GM23338 (cell line): Measurements from ENCODE around the gene UPK1B. TPM values are rescaled to one million over a fixed set of nuclear protein-coding genes. Genes with fewer than 3 reads are reported as not detected.
"Not testable (repeated sequence)": the region's sequence is repeated elsewhere in the genome, so short reads cannot be mapped to it uniquely, and the experiment has no call there.

Experiments
- ATAC-seq: fragments of 200-7000 bp; cut with Tn5 transposase; 3 replicates; pipeline ENCODE4 v1.9.1; 2020
- DNase-seq: peaks from one replicate; pipeline ENCODE4 v3.0.0-alpha.2; 2015; ENCODE audit warnings: low spot score
- H2AFZ ChIP-seq: fragments of 200-600 bp; sonication (generic); 2 replicates; pipeline ENCODE4 v1.8.0; 2016; ENCODE audit warnings: antibody characterized with exemption, mild to moderate bottlenecking, moderate library complexity
- H3F3A ChIP-seq: fragments of 200-600 bp; sonication (generic); replicated peaks from 2 replicates; pipeline ENCODE4 v1.8.0; 2017; ENCODE audit warnings: antibody characterized with exemption, mixed run types, low read depth
- H3K27ac ChIP-seq: fragments of 200-600 bp; sonication (generic); 2 replicates; pipeline ENCODE4 v1.6.1; 2016; ENCODE audit warnings: low read depth
- H3K27me3 ChIP-seq: fragments of 200-600 bp; sonication (generic); 2 replicates; pipeline ENCODE4 v1.8.0; 2016; ENCODE audit warnings: mild to moderate bottlenecking, mixed run types, moderate library complexity; ENCODE audit not compliant: insufficient read depth
- H3K36me3 ChIP-seq: fragments of 200-600 bp; sonication (generic); 2 replicates; pipeline ENCODE4 v1.8.0; 2016; ENCODE audit warnings: mild to moderate bottlenecking; ENCODE audit not compliant: insufficient read depth
- H3K4me1 ChIP-seq: fragments of 200-600 bp; sonication (generic); 2 replicates; pipeline ENCODE4 v1.8.0; 2016; ENCODE audit warnings: mild to moderate bottlenecking, moderate library complexity; ENCODE audit not compliant: insufficient read depth
- H3K4me2 ChIP-seq: fragments of 200-600 bp; sonication (generic); 2 replicates; pipeline ENCODE4 v1.7.1; 2017; ENCODE audit warnings: mixed run types
- H3K4me3 ChIP-seq: fragments of 200-600 bp; sonication (generic); 2 replicates; pipeline ENCODE4 v1.6.1; 2016; ENCODE audit warnings: mixed run types
- H3K79me2 ChIP-seq: fragments of 200-600 bp; sonication (generic); replicated peaks from 2 replicates; pipeline ENCODE4 v1.8.0; 2017; ENCODE audit warnings: mild to moderate bottlenecking; ENCODE audit not compliant: insufficient read depth
- H3K9me2 ChIP-seq: fragments of 200-600 bp; sonication (generic); 2 replicates; pipeline ENCODE4 v1.8.0; 2017; ENCODE audit not compliant: insufficient read depth
- H4K20me1 ChIP-seq: fragments of 200-600 bp; sonication (generic); replicated peaks from 2 replicates; pipeline ENCODE4 v1.8.0; 2017; ENCODE audit warnings: mild to moderate bottlenecking; ENCODE audit not compliant: insufficient read depth
- H3K27ac Mint-ChIP-seq: 2 replicates; pipeline ENCODE4 v1.8.0; 2020; ENCODE audit warnings: inconsistent platforms, mild to moderate bottlenecking, moderate library complexity, mixed read lengths
- H3K27me3 Mint-ChIP-seq: 3 replicates; pipeline ENCODE4 v1.8.0; 2022; ENCODE audit warnings: low read depth, mild to moderate bottlenecking, moderate library complexity, mixed read lengths, inconsistent platforms; ENCODE audit not compliant: insufficient read depth, poor library complexity
- H3K36me3 Mint-ChIP-seq: 3 replicates; pipeline ENCODE4 v1.8.0; 2021; ENCODE audit warnings: low read depth, mild to moderate bottlenecking, inconsistent platforms, moderate library complexity, mixed read lengths
- H3K4me1 Mint-ChIP-seq: 3 replicates; pipeline ENCODE4 v1.8.0; 2020; ENCODE audit warnings: mild to moderate bottlenecking, inconsistent platforms, mixed read lengths
- H3K4me3 Mint-ChIP-seq: 3 replicates; pipeline ENCODE4 v1.8.0; 2021; ENCODE audit warnings: moderate library complexity, mild to moderate bottlenecking, inconsistent platforms, mixed read lengths
- H3K9me3 Mint-ChIP-seq: 3 replicates; pipeline ENCODE4 v1.8.0; 2020; ENCODE audit warnings: moderate library complexity, mild to moderate bottlenecking, inconsistent platforms, mixed read lengths
- EZH2 ChIP-seq: fragments of 200-600 bp; sonication (generic); IDR thresholded peaks from one replicate; pipeline ENCODE4 v1.8.0; 2017; ENCODE audit warnings: antibody characterized with exemption, mild to moderate bottlenecking, low read depth; ENCODE audit not compliant: unreplicated experiment
- NANOG ChIP-seq: IDR thresholded peaks from 2 replicates; pipeline ENCODE4 v1.6.1; 2016; ENCODE audit warnings: antibody characterized with exemption, borderline replicate concordance
- STAT1 ChIP-seq: IDR thresholded peaks from one replicate; pipeline ENCODE4 v1.6.1; 2016; ENCODE audit warnings: antibody characterized with exemption; ENCODE audit not compliant: unreplicated experiment
- ZNF114 ChIP-seq: fragments of 250-450 bp; sonication (Bioruptor Pico); IDR thresholded peaks from 2 replicates; pipeline ENCODE4 v1.5.0; 2020; ENCODE audit warnings: mild to moderate bottlenecking, moderate library complexity
- polyA plus RNA-seq: library from polyadenylated mRNA; unstranded; fragments of >200 nt; fragmentation: Nextera tagmentation; extraction: Ambion mirVana; gene quantifications from 2 replicates; pipeline ENCODE4 v1.2.1, GENCODE V29; 2016
- total RNA-seq: library from RNA; depleted of rRNA; stranded (reverse); fragments of >200 nt; shearing (Covaris generic); gene quantifications from 2 replicates; pipeline ENCODE4 v1.2.3, GENCODE V29; 2014

Gene UPK1B
- total and polyA plus RNA-seq, 2 experiments from 2014 or later = 0.39 to 0.66 TPM

GRCh38 chr3:119125742-119126504 lies 47.5 kb upstream of the UPK1B start:
- DNase-seq (peak; percentile 8), ATAC-seq (peak; percentile 26)
- Histone ChIP-seq H2AFZ (peak overlapping the region; percentile 56; the same call in 1 of the 2 replicates), H3F3A (no peaks in the 10 kb centered on the region), H3K27ac (no peak overlapping the region), H3K9me2 (peaks cover 13% of the 10 kb centered on the region), H4K20me1 (no peaks in the 10 kb centered on the region), H3K4me3 (no peak overlapping the region), H3K27me3 (no peaks in the 10 kb centered on the region), H3K4me1 (peaks cover 9% of the 10 kb centered on the region; the same call in 1 of the 2 replicates), H3K4me2 (no peak overlapping the region), H3K36me3 (no peaks in the 10 kb centered on the region), H3K79me2 (no peaks in the 10 kb centered on the region)
- peaks cover 5% of the 10 kb centered on the region; the same call in 2 of the 3 replicates for H3K4me1 Mint-ChIP-seq
- TF ChIP-seq STAT1 = no peak
- TF ChIP-seq NANOG = no peak
- TF ChIP-seq ZNF114 (CRISPR knock-in tag) = no peak
- TF ChIP-seq EZH2 = no peak
- H3K9me3 Mint-ChIP-seq = peaks cover 10% of the 10 kb centered on the region
- peaks cover 1% of the 10 kb centered on the region for H3K27me3 Mint-ChIP-seq
- H3K27ac Mint-ChIP-seq = no peak overlapping the region
- H3K4me3 Mint-ChIP-seq = no peak overlapping the region
- H3K36me3 Mint-ChIP-seq = peaks cover 10% of the 10 kb centered on the region

- not testable (repeated sequence) for H3K27me3 Mint-ChIP-seq, H3K27me3 ChIP-seq, H3K36me3 Mint-ChIP-seq, H3K9me3 Mint-ChIP-seq, H4K20me1 ChIP-seq, H3K36me3 ChIP-seq, H3K9me2 ChIP-seq, H3F3A ChIP-seq, H3K4me3 ChIP-seq, H3K27ac ChIP-seq, H3K4me1 Mint-ChIP-seq, H3K4me3 Mint-ChIP-seq, H3K79me2 ChIP-seq, H3K27ac Mint-ChIP-seq, H3K4me1 ChIP-seq
- peak; percentile 29 for DNase-seq
- 0 out of 2 replicates have a peak overlapping the region, but pooled peaks have one; percentile 38 for H3K4me2 ChIP-seq
- peak; percentile 37; the same call in 2 of the 3 replicates for ATAC-seq
- peak overlapping the region; percentile 91 for H2AFZ ChIP-seq
Observed at GRCh38 chr3:119130291-119130690, 43.1 kb upstream of the UPK1B start.

- not testable (repeated sequence) for H4K20me1 ChIP-seq, H2AFZ ChIP-seq, DNase-seq, H3K4me2 ChIP-seq, H3K36me3 ChIP-seq, H3K27ac ChIP-seq, H3K4me3 Mint-ChIP-seq, H3K27me3 Mint-ChIP-seq, H3K9me3 Mint-ChIP-seq, H3K4me1 Mint-ChIP-seq, H3K4me3 ChIP-seq, H3K79me2 ChIP-seq, H3K36me3 Mint-ChIP-seq, H3F3A ChIP-seq, H3K4me1 ChIP-seq, H3K27ac Mint-ChIP-seq, H3K27me3 ChIP-seq, ATAC-seq, H3K9me2 ChIP-seq
Observed at GRCh38 chr3:119132291-119132690, 41.1 kb upstream of the UPK1B start.

DNA sequence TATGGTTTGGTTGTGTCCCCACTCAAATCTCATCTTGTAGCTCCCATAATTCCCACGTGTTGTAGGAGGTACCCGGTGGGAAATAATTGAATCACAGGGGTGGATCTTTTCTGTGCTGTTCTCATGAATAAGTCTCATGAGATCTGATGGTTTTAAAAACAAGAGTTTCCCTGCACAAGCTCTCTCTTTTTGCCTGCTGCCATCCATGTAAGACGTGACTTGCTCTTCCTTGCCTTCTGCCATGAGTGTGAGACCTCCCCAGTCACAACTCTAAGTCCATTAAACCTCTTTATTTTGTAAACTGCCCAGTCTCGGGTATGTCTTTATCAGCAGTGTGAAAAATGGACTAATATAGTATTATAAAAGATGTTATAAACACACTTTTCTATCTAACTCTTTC lies 34.0 kb upstream of the UPK1B start:
- not testable (repeated sequence) for H3K36me3 Mint-ChIP-seq, H3K4me3 Mint-ChIP-seq, H3K27me3 Mint-ChIP-seq

More for the DNA sequence above, 34.0 kb upstream of the UPK1B start:
- not testable (repeated sequence) for H3K27me3 ChIP-seq, H3K27ac ChIP-seq, H3K4me1 Mint-ChIP-seq, H3K27ac Mint-ChIP-seq, H3F3A ChIP-seq, H3K4me1 ChIP-seq, H3K9me2 ChIP-seq, H3K4me2 ChIP-seq, H3K36me3 ChIP-seq, ATAC-seq, H2AFZ ChIP-seq, H4K20me1 ChIP-seq, H3K79me2 ChIP-seq, H3K4me3 ChIP-seq, DNase-seq
- peaks cover 14% of the 10 kb centered on the region for H3K9me3 Mint-ChIP-seq
